MM.1S (cell line): ENCODE measurements around the gene MICU2.

ENCODE experiments used
- CTCF ChIP-seq: fragments of 300-600 bp; sonication (generic); IDR thresholded peaks from 2 replicates; pipeline ENCODE4 v1.5.1; 2016; ENCODE audit warnings: antibody characterized with exemption, low read length, mixed read lengths
- EZH2 ChIP-seq: fragments of 300-600 bp; sonication (generic); optimal IDR thresholded peaks from 2 replicates; pipeline ENCODE3; 2017; ENCODE audit warnings: low read depth, mild to moderate bottlenecking, antibody characterized with exemption, low read length, mixed read lengths
- EZH2phosphoT487 ChIP-seq: fragments of 300-600 bp; sonication (generic); IDR thresholded peaks from 2 replicates; pipeline ENCODE4 v1.6.1; 2018; ENCODE audit warnings: antibody characterized with exemption, low read length

GRCh38 chr13:21534760-21535159 lies 69.2 kb downstream of the MICU2 start:
- TF ChIP-seq CTCF: no peak
- no peak for TF ChIP-seq EZH2phosphoT487
- no peak for TF ChIP-seq EZH2
